ENCODE measurements around the gene SPEG.

GRCh38 chr2:219538504-219538951 lies 103.9 kb downstream of the SPEG start:
- TF ChIP-seq CTCF (IDR thresholded peaks at IDR 0.05) = no peak
- TF ChIP-seq POLR2A (IDR thresholded peaks at IDR 0.05) = no peak

Measured in prostate gland (tissue), 2 donors.